NCI-H1092 treated with DMSO at 0.1 percent for 48 hours (cell line): ENCODE results near the gene KICS2.
"Not testable (repeated sequence)": the region's sequence is repeated elsewhere in the genome, so short reads cannot be mapped to it uniquely, and the experiment has no call there.

Experiments used
- DNase-seq: peaks from one replicate; lab custom pipeline; 2025; lab: John Stamatoyannopoulos, UW

KICS2 gene

GRCh38 chr12:64222009-64222765 lies at the start of gene KICS2:
Gene KICS2 (minus strand): TSS chr12:64222296. CDS start chr12:64222237, 59 bp downstream.
- peak; percentile 82 for DNase-seq

DNA sequence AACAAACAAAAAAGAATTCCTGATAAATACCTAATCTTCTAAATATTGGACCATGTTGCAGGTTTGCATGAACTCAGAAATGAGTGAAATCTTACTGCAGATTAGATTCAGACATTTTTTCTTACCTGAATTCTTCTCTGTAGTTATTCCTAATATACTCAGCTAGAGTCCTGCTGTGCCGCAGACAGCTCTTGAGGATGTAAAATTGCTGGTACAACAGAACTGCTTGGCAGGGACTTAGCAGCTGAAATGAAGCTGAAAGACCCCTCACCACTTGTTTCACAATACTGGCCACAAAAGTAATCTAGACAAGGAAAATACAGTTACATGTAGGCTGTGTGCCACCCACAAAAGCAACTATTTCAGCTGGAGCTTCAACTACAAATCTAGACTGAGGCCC lies 48.3 kb upstream of the KICS2 start:
- no peak for DNase-seq

DNA sequence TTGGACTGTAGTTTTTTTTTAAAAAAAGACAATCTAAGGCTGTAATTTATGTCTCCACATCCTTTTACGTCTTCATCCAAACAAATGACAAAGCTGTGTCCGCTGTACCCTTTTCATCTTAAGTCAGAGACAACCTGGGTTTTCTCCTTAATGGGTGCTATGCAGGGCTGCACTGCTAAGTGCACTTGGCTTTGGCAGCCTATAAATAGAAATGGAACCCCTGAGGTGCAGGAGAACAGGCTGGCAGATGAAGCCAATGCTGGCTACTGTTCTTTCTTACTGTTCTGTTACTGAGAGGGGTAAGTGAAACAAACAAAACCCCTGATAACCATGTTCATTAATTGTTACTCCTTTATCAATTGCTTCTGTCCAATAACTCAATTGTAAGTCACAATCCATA lies 47.1 kb upstream of the KICS2 start:
- DNase-seq: peak; percentile 80

DNA sequence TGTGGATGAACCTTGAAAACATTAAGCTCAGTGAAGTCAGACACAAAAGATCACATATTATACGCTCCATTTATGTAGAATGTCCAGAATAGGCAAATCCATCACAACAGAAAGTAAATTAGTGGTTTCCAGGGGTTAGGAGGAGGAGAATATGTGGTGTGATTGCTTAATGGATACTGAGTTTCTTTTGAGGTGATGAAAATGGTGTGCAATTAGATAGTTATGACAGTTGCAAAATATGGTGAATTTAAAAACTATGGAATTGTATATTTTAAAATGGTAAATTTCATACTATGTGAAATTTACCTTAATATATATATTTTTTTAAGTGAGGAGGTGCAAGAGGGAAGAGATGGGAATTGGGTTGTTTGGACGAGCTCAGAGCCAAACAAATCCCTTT lies 46.3 kb upstream of the KICS2 start:
- DNase-seq: no peak

GRCh38 chr12:64265839-64266238 lies 43.7 kb upstream of the KICS2 start:
- no peak for DNase-seq

GRCh38 chr12:64261813-64262212 lies 39.7 kb upstream of the KICS2 start:
- DNase-seq: no peak

GRCh38 chr12:64258576-64258975 lies 36.5 kb upstream of the KICS2 start:
- no peak for DNase-seq

GRCh38 chr12:64256166-64256800 lies 34.2 kb upstream of the KICS2 start:
- DNase-seq: peak; percentile 34

DNA sequence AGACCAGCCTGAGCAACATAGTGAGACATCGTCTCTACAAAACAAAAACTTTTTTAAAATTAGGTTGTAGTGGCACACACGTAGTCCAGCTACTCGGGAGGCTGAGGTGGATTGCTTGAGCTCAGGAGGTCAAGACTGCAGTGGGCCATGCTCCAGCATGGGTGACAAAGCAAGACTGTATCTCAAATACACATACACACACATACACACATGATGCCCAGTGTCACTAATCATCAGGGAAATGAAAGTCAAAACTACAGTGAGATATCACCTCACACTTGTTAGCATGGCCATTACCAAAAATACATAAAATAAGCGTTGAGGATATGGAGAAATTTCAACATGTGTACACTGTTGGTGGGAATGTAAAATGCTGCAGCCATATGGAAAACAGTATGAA lies 33.2 kb upstream of the KICS2 start:
- DNase-seq: no peak

DNA sequence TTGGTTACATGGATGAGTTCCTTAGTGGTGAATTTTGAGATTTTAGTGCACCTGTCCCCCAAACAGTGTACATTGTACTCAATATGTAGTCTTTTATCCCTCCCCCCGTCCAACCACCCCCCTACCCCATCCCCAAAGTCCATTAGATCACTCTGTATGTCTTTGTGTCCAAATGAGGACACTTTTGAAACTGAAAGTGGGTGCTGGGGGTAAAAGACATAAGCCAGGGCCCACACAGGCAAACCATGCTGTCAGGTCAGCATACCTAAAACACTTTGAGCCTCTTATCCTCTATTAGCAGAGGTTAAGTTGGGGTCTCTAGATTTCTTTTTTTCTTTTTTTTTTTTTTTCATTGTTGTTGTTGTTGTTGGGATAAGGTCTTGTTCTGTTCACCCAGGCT lies 31.3 kb upstream of the KICS2 start:
- DNase-seq: no peak

- no peak for DNase-seq
Measured at GRCh38 chr12:64252681-64253080, 30.6 kb upstream of the KICS2 start.

GRCh38 chr12:64243809-64244208 lies 21.7 kb upstream of the KICS2 start:
- no peak for DNase-seq

- no peak for DNase-seq
Measured at GRCh38 chr12:64240781-64241180, 18.7 kb upstream of the KICS2 start.

DNA sequence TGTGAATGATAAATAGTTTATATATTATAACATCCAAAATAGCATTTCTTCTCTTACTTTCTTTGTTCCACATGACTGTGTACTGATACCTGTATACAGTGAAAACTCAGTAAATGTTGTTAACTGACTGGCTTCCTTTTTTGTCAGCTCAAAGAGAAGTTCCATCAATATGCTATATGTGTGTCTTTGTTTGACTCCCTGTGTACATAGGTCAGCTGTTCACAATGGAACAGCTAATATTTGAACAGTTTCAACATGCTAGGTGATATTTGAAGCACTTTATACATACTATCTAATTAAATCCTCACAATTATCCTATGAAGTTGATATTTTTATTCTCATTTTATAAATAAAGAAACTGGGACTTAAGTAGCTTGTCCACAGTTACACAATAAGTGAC lies 15.3 kb upstream of the KICS2 start:
- no peak for DNase-seq

DNA sequence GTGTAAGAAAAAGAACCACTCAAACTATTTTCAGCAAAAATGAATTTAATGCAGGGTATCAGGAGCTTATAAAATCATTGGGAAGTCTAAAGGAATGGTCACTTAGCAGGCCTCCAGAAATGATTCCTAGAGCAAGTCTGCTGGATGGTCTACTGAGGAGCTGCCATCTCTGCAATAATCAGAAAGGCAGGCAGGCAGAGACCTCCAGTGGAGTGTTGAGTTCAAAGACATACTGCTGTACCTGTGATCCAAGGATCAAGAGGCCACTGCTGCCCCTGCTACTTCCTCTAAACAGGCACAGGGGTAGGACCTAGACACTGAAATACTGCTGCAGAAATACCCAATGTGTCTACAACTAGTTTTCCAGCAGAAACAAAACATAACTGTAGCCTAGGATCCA lies 14.5 kb upstream of the KICS2 start:
- DNase-seq: no peak

DNA sequence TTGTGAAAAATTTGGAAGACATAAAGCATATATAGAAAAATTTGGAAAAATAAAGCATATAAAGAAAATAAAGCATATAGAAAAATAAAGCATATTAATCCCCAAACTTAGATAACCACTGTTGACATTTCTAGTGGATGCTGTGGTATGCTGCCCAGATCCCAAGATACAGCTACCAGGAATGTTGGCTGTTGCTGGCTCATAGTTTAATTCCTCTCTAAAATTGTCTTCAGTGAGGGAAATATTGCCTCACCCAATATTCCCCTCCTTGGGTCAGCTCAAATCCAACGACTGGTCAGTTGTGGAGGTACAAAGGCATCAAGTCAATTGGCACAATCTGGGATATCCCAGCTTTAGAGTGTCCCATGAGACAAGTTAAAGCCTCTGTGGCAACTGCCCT lies 10.1 kb upstream of the KICS2 start:
- no peak for DNase-seq

GRCh38 chr12:64229796-64230195 lies 7.7 kb upstream of the KICS2 start:
- no peak for DNase-seq

DNA sequence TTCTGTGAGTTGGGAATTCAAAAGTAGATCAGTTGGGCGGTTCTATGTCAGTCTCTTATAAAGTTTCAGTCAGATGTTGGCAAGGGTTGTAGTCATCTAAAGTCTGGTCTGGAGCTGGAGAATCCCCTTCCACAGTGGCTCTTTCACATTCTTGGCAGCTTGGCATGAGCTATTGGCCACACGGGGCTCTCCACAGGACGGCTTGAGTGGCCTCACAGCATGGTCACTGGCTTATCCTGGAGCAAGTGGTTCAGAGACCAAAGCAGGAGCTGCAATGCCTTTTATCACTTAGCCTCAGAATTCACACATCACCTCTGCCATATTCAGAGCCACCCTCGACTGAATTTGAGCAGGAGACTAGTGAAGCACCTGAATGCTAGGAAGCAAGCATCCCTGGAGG lies 7.1 kb upstream of the KICS2 start:
- DNase-seq: no peak

DNA sequence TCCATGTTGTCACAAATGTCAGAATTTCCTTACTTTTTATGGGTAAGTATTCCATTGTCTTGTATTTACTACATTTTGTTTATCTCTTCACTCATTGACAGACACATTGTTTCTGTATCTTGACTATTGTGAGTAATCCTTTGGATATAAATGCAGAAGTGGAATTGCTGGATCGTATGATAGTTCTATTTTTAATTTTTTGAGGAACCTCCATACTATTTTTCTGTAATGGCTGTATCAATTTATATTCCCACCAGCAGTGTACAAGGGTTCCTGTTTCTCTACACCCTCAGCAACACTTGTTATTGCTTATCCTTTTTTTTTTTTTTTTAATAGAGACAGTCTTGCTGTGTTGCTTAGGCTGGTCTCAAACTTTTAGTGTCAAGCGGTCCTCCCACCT lies 3.5 kb upstream of the KICS2 start:
- DNase-seq: no peak

DNA sequence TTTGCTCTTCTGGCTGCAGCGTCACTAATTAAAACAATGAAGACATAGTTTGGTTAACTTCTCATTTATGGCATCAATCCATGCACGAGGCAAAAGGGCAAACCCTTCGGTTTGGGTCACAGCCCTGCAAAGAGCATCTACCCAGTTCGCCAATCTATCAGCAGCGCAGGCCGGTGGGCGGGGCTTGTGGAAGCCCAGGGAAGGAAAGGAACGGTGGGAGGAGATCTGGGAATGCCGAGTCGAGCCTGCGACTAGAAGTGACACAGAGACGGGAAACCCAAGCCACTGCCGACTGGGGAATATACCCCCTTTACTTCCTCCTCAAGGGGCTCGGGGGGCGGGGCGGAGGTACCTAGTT lies 466 bp downstream of the KICS2 start:
- peak; percentile 56 for DNase-seq

GRCh38 chr12:64220046-64220445 lies 2.0 kb downstream of the KICS2 start:
- DNase-seq: no peak

- no peak for DNase-seq
Measured at GRCh38 chr12:64219145-64219544, 3.0 kb downstream of the KICS2 start.

DNA sequence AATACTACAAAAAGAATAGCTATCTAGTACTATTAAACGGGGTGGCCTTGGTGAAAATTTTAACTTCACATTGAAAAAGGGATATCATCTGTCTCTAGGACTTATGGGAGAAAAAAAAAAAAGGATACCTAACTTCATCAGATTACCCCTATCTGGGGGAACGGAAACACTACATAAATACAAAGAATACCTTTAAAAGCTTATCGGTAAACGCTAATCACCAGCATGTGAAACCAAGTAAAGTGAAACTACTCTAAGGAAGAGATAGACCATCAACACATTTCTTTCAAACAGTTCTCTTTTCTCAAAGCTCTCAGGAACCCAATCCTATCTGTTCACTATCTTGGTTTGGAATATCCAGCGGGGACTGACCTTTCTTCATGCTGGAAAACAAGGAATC lies 3.5 kb downstream of the KICS2 start:
- DNase-seq: no peak

DNA sequence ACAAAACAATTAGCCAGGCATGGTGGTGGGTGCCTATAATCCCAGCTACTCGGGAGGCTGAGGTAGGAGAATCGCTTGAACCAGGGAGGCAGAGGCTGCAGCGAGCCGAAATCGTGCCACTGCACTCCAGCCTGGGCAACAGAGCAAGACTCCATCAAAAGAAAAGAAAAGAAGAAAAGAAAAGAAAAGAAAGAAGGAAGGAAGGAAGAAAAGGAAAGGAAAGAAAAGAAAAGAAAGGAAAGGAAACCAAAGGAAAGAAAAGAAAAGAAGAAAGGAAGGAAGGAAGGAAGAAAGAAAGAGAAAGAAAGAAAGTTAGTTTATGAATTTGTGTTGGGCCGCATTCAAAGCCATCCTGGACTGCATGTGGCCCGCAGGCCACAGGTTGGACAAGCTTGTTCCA lies 4.5 kb downstream of the KICS2 start:
- not testable (repeated sequence) for DNase-seq
